ENCODE results near the gene TMOD1. TPM values are rescaled to one million over a fixed set of nuclear protein-coding genes. Genes with fewer than 3 reads are reported as not detected.
A peak's percentile ranks its signal among the peaks of the same experiment; 100 is the strongest.
"Not testable (repeated sequence)": the region's sequence is repeated elsewhere in the genome, so short reads cannot be mapped to it uniquely, and the experiment has no call there.

The TMOD1 gene
- total RNA-seq, 1 donor from 2014 or later = 0.86 TPM

DNA sequence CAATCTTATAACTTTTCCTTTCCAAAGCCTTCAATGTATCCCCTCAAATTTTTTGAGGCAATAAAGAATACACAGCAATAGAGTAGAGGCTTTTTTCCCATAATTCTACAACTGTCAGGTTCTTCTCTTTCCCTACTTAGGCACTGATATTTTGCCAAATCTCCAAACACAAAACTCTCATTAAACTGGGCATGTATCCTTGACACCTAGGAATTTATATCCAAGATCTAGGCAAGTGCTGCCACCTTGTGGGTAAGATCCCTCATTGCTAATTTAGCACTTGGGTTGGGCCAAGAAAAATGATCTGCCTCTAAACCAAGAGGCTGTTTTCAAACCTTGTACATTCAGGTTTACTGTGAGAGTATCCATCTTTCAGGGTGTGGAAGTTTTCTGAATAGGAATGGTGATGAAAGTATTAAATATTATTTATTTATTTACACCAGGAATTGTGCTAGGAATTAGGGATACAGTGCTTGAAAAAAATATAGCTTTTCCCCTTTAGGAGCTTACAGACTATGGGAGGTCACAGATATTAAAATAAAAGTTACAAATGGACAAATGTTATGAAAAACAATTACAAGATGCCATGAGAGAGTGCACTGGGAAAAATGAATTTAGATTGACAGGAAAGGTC lies 114.1 kb downstream of the TMOD1 start:
- H3K9me3 Mint-ChIP-seq = no peaks in the 10 kb centered on the region
- H3K4me3 Mint-ChIP-seq = no peak overlapping the region
- no peak overlapping the region for H3K27ac Mint-ChIP-seq
- intact Hi-C loops (cut with micrococcal nuclease) = loop anchor here (1.0 to 2.0 kb wide), 6 partner anchors 17 to 759 kb away; partner anchors contain the start of genes NCBP1 and TSTD2
- peaks cover 16% of the 10 kb centered on the region for H3K4me1 Mint-ChIP-seq (ENCODE audit: low read depth)
- no peaks in the 10 kb centered on the region for H3K27me3 Mint-ChIP-seq (ENCODE audit: insufficient read depth)
- peak; percentile 40 for DNase-seq (ENCODE audit: low spot score)
- H3K36me3 Mint-ChIP-seq (ENCODE audit: low read depth) = peaks cover 29% of the 10 kb centered on the region

DNA sequence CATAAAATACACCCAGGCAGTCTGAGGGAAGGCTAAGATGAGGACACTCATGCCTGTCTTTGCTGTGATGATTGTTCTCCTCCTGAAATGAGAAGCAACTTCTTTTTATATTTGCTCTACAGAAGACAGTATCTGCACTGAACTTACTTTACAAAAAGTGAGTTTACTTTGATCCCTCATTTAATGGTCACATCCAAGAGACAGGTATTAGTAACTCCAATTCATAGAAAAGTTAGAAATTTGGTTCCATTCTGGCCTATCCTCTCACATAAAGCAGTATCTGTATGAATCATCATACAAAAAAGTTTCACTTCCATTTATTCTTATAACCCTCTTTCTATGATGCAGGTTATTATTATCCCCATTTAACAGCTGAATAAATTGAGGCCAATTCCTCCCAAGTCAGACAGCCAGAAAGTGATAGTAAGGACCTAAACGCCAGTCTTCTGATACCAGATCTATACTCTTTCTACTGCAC lies 116.5 kb downstream of the TMOD1 start:
- peaks cover 35% of the 10 kb centered on the region for H3K36me3 Mint-ChIP-seq (ENCODE audit: low read depth)

DNA sequence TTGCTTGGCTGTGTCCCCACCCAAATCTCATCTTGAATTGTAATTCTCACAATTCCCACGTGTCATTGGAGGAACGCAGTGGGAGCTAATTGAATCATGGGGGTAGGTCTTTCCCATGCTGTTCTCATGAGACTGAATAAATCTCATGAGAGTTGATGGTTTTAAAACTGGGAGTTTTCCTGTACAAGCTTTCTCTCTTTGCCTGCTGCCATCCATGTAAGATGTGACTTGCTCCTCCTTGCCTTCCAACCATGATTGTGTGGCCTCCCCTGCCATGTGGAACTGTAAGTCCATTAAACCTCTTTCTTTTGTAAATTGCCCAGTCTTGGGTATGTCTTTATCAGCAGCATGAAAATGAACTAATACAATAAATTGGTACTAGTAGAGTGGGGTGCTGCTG lies 118.6 kb downstream of the TMOD1 start:
- H3K4me3 Mint-ChIP-seq; H3K27me3 Mint-ChIP-seq (ENCODE audit: insufficient read depth); H3K27ac Mint-ChIP-seq; H3K9me3 Mint-ChIP-seq; intact Hi-C loops (cut with micrococcal nuclease); DNase-seq (ENCODE audit: low spot score): not testable (repeated sequence)
- Mint-ChIP-seq H3K36me3 (ENCODE audit: low read depth) (peaks cover 41% of the 10 kb centered on the region), H3K4me1 (ENCODE audit: low read depth) (peaks cover 16% of the 10 kb centered on the region)

More for the DNA sequence above, 116.5 kb downstream of the TMOD1 start:
- no peak for DNase-seq (ENCODE audit: low spot score)
- intact Hi-C loops (cut with micrococcal nuclease) = no loop called here
- H3K27me3 Mint-ChIP-seq (ENCODE audit: insufficient read depth) = no peaks in the 10 kb centered on the region
- peaks cover 16% of the 10 kb centered on the region for H3K4me1 Mint-ChIP-seq (ENCODE audit: low read depth)
- no peaks in the 10 kb centered on the region for H3K9me3 Mint-ChIP-seq
- H3K4me3 Mint-ChIP-seq = no peak overlapping the region
- no peak overlapping the region for H3K27ac Mint-ChIP-seq

DNA sequence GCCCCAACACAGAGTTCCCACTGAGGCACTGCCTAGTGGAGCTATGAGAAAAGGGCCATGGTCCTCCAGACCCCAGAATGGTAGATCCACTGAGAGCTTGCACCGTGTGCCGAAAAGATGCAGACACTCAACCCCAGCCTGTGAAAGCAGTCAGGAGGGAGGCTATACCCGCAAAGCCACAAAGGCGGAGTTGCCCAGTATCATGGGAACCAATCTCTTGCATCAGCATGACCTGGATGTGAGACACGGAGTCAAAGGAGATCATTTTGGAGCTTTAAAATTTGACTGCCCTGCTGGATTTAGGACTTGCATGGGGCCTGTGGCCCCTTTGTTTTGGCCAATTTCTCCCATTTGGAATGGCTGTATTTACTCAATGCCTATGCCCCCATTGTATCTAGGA lies 121.0 kb downstream of the TMOD1 start:
- H3K4me1 Mint-ChIP-seq (ENCODE audit: low read depth) = peaks cover 15% of the 10 kb centered on the region
- H3K27me3 Mint-ChIP-seq (ENCODE audit: insufficient read depth); H3K27ac Mint-ChIP-seq; DNase-seq (ENCODE audit: low spot score); intact Hi-C loops (cut with micrococcal nuclease); H3K4me3 Mint-ChIP-seq; H3K9me3 Mint-ChIP-seq: not testable (repeated sequence)
- peaks cover 30% of the 10 kb centered on the region for H3K36me3 Mint-ChIP-seq (ENCODE audit: low read depth)

DNA sequence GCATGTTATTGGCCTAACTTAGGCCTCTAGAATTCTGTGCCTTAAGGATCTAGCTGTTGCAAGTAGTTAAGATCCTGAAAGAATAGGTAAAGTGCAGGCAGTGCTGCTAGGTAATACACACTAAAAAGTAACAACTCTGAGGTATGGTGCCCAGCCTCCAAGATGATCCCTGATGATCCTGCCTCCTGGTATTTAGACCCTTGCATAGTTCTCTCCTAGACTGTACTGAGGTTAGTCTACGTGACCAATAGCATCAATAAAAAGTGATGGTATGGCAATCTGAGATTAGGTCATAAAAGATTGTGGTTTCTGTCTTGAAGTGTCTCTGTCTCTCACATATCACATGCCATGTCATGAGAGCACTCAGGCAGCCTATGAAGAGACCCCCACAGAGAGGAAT lies 122.5 kb downstream of the TMOD1 start:
- no peak overlapping the region for H3K4me3 Mint-ChIP-seq
- no peak for DNase-seq (ENCODE audit: low spot score)
- H3K27me3 Mint-ChIP-seq (ENCODE audit: insufficient read depth) = no peaks in the 10 kb centered on the region
- H3K27ac Mint-ChIP-seq = no peak overlapping the region
- intact Hi-C loops (cut with micrococcal nuclease) = no loop called here
- peaks cover 22% of the 10 kb centered on the region for H3K36me3 Mint-ChIP-seq (ENCODE audit: low read depth)
- H3K9me3 Mint-ChIP-seq = no peaks in the 10 kb centered on the region
- H3K4me1 Mint-ChIP-seq (ENCODE audit: low read depth) = peaks cover under 1% of the 10 kb centered on the region

DNA sequence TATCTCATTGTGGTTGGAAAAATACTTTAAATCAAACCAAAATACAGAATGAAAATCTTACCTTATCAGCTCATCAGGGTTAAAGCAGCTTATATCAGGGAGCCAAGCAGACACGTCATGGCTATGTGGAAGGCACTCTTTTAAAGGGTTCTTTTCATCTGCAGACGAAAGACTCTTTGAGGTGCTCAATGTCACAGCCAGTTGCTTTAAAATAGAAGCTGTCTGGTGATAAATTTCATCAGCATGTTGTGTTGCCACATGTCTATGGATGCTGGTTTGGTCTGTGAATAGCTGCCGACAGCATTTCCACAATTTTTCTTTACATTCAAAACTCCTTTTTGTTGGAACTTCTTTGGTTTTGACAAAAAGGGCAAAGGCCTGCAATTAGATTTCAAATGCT lies 124.2 kb downstream of the TMOD1 start:
- Mint-ChIP-seq H3K9me3 (no peaks in the 10 kb centered on the region), H3K27me3 (ENCODE audit: insufficient read depth) (no peaks in the 10 kb centered on the region), H3K27ac (no peak overlapping the region), H3K36me3 (ENCODE audit: low read depth) (peaks cover 18% of the 10 kb centered on the region), H3K4me1 (ENCODE audit: low read depth) (no peaks in the 10 kb centered on the region), H3K4me3 (no peak overlapping the region)
- no peak for DNase-seq (ENCODE audit: low spot score)
- intact Hi-C loops (cut with micrococcal nuclease) = no loop called here

DNA sequence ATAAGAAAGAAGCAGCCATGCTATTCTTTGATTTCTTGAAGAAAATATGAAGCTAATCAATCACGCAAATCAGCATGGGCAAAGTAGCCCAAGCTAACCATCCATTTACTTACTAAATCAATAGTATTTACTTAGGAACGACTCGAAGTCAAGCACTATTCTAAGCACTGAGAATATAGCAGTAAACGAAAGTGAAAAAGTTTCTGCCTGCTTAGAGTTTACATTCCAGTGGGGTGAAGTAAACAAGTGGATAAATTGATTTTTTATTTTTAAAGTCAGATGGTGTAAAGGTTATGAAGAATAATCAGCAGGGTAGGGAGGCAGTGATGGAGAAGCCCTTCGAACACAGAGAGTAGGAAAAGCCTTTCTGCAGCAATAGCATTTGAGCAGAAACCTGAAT lies 126.2 kb downstream of the TMOD1 start:
- H3K4me3 Mint-ChIP-seq = no peak overlapping the region
- no peak for DNase-seq (ENCODE audit: low spot score)
- no peak overlapping the region for H3K27ac Mint-ChIP-seq
- H3K4me1 Mint-ChIP-seq (ENCODE audit: low read depth) = peaks cover 9% of the 10 kb centered on the region
- no peaks in the 10 kb centered on the region for H3K27me3 Mint-ChIP-seq (ENCODE audit: insufficient read depth)
- H3K9me3 Mint-ChIP-seq = no peaks in the 10 kb centered on the region
- intact Hi-C loops (cut with micrococcal nuclease) = no loop called here
- H3K36me3 Mint-ChIP-seq (ENCODE audit: low read depth) = peaks cover 9% of the 10 kb centered on the region

DNA sequence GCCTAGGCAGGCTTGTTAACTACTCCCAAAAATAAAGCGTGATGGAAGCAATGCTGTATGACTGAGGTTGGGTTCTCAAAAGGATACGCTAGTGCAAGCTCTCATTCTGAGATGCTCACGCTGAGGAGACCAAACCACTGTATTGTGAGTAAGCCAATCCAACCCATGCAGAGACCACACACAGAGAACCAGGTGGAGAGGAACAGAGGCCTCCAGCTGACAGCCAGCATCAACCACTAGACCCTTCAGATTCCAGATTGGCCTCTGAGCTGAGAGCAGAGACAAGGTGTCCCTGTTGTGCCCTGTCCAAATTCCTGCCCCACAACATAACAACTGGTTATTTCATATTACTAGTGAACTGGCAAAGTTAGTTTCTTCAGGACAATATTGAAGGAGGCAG lies 127.2 kb downstream of the TMOD1 start:
- H3K27ac Mint-ChIP-seq = no peak overlapping the region
- H3K4me3 Mint-ChIP-seq = no peak overlapping the region
- DNase-seq (ENCODE audit: low spot score) = no peak
- H3K27me3 Mint-ChIP-seq (ENCODE audit: insufficient read depth) = no peaks in the 10 kb centered on the region
- no peaks in the 10 kb centered on the region for H3K9me3 Mint-ChIP-seq
- H3K4me1 Mint-ChIP-seq (ENCODE audit: low read depth) = peaks cover 9% of the 10 kb centered on the region
- intact Hi-C loops (cut with micrococcal nuclease) = no loop called here
- peaks cover 4% of the 10 kb centered on the region for H3K36me3 Mint-ChIP-seq (ENCODE audit: low read depth)

DNA sequence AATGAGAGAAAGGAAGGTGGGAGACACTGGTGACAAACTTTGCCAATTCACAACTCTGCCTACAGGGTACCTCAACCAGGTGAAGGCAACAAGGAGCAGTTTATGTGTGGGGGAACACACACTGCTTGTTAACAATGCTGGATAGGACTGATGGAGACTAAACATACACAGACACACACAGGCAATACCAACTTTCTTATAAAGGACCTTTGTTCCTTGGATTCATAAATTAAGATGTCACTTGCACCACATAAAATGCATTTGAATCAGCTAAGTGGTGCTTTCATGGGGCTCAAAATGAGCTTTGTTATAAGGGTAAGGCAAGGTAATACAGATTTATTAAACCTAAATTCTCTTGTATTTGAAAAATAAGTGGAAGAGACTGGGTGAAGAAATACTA lies 127.7 kb downstream of the TMOD1 start:
- Mint-ChIP-seq H3K9me3 (no peaks in the 10 kb centered on the region), H3K36me3 (ENCODE audit: low read depth) (peaks cover 4% of the 10 kb centered on the region), H3K27ac (no peak overlapping the region), H3K4me1 (ENCODE audit: low read depth) (peaks cover 10% of the 10 kb centered on the region), H3K4me3 (no peak overlapping the region), H3K27me3 (ENCODE audit: insufficient read depth) (no peaks in the 10 kb centered on the region)
- DNase-seq (ENCODE audit: low spot score) = no peak
- intact Hi-C loops (cut with micrococcal nuclease) = no loop called here

DNA sequence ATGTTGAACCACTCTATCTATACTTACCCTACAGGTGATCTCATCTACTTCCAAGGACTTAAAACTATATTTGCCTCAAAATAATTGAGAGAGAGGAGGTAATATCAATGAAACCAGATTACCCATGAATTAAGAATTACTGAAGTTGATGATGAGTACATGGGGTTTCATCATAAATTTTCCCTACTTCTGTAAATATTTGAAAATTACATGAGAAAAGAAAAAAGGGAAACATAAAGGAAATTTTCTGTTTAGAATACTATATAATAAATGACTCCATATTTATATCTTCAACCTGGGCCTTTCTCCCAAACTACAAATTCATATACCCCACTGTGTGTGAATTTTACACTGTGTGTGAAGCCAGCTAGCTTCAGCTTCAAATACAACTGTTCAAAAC lies 129.1 kb downstream of the TMOD1 start:
- no peak overlapping the region for H3K4me3 Mint-ChIP-seq

DNA sequence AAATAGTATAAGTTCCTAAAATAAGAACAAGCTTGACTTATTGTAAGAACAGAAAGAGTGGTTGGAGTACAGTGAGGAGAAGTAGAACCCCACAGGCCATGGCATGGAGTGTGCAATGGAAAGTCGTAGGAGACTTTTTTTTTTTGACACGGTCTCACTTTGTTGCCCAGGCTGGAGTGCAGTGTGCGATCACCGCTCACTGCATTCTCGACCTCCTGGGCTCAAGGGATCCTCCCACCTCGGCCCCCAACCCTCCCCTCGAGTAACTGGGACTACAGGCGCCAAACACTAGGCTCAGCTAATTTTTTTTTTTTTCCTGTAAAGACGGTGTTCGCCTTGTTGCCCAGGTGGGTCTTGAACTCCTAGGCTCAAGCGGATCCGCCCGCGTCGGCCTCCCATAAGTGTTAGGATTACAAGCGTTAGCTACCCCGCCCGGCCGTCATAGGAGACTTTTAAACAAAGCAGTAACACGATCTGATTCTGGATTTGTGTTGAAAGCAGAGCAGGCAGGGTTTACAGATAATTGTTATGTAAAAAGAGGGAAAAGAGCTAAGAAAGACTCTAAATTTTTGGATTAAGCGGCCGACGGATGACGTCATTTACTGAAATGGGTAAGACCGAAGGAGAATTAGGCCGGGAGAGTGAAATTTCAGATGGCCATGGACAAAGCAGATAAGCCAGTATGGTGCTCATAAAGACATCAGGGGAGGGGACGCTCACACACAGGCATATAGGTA lies 130.9 kb downstream of the TMOD1 start:
- Mint-ChIP-seq H3K4me3 (peak overlapping the region; percentile 94), H3K4me1 (ENCODE audit: low read depth) (peaks cover 40% of the 10 kb centered on the region), H3K27me3 (ENCODE audit: insufficient read depth) (no peaks in the 10 kb centered on the region), H3K36me3 (ENCODE audit: low read depth) (peaks cover 16% of the 10 kb centered on the region), H3K9me3 (no peaks in the 10 kb centered on the region), H3K27ac (peak overlapping the region; percentile 99)
- peak; percentile 2 for DNase-seq (ENCODE audit: low spot score)
- intact Hi-C loops (cut with micrococcal nuclease) = loop anchor here (1.0 to 10.0 kb wide), 5 partner anchors 221 to 1214 kb away; partner anchors contain the start of genes ZNF367 and ZNF510

More for the DNA sequence above, 129.1 kb downstream of the TMOD1 start:
- intact Hi-C loops (cut with micrococcal nuclease) = loop anchor here (5.0 to 10.0 kb wide), 3 partner anchors 277 to 856 kb away; partner anchors contain the start of gene ZNF510
- DNase-seq (ENCODE audit: low spot score) = no peak
- Mint-ChIP-seq H3K27me3 (ENCODE audit: insufficient read depth) (no peaks in the 10 kb centered on the region), H3K4me1 (ENCODE audit: low read depth) (peaks cover 25% of the 10 kb centered on the region), H3K9me3 (no peaks in the 10 kb centered on the region), H3K36me3 (ENCODE audit: low read depth) (peaks cover 9% of the 10 kb centered on the region), H3K27ac (no peak overlapping the region)

DNA sequence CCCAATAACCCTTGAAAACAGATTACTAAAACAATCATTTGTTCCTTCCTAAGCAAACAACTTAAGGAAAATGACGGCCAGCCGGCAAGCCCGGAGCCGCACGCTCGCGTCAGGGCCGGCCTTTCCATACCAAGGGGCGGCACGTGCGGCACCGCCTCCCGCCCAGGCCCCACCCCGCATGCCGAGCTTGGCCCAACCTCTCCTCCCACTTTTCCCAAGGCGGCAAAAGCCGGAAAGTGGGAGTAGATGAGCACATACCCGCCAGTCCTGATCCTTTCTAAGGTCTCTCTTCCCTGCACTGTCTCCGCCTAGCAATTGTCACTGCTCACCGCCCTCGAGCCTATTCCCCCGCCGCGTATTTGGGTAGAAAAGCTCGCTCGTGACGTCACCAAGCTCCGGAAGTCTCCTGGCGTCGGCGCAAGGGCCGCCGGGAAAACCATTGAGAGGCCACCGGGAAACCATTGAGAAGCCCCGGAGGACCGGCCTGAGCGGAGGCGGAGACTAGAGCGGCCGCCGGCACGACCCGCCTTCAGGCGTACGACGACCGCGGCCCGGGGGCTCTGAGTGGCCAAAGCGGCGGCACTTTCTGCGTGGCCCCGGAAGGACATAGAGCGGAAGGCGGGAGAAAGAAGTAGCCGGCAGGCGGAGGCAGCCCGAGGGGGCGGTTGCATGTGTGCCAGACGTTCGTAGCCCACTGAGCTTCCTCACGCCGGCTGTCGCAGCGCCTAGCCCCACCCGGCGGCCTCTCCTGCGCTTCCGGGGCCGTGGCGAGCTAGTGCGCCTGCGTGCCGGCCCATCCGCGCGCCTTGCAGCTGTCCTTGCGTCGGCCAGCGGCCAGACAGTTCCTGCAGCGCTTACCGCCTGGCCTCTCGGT lies 131.8 kb downstream of the TMOD1 start, which contains the start of the genes NCBP1 and TSTD2:
TSS of gene NCBP1 (plus strand) at position 837 of the 874 bp plus-strand sequence. CDS start 61 bp downstream, outside the sequence.
TSS of gene TSTD2 (minus strand) at position 384 of the 874 bp plus-strand sequence. CDS start 5,806 bp downstream, outside the sequence.
- Mint-ChIP-seq H3K27me3 (ENCODE audit: insufficient read depth) (no peaks in the 10 kb centered on the region), H3K4me3 (peak within 1 kb of the TSS; percentile 94), H3K9me3 (no peaks in the 10 kb centered on the region), H3K27ac (peak within 1 kb of the TSS; percentile 99), H3K4me1 (ENCODE audit: low read depth) (peaks cover 48% of the 10 kb centered on the region), H3K36me3 (ENCODE audit: low read depth) (peaks cover 16% of the 10 kb centered on the region)
- DNase-seq (ENCODE audit: low spot score) = peak; percentile 95
- intact Hi-C loops (cut with micrococcal nuclease) = loop anchor here (1.0 to 10.0 kb wide), 12 partner anchors 18 to 1214 kb away; partner anchors contain the start of genes TRMO, XPA, ZNF367 and ZNF510

Measured in activated T-helper 1 cell treated with anti-CD3 and anti-CD28 coated beads, Interleukin-12 subunit alpha, Interleukin-12 subunit beta, Interleukin-2, Interleukin-4 antibody, amounts not matched to agents 30 ng/mL and 10 ng/mL and 1 ng/mL, durations not matched to agents 14 hours and 24 hours and 36 hours (primary cell).